UCSD-AML1 (cell line): ENCODE data around the gene CADM1.

Experiments used
- DNase-seq: peaks from one replicate; lab custom pipeline; 2025; ENCODE audit not compliant: unreplicated experiment; lab: John Stamatoyannopoulos, UW

The CADM1 gene

DNA sequence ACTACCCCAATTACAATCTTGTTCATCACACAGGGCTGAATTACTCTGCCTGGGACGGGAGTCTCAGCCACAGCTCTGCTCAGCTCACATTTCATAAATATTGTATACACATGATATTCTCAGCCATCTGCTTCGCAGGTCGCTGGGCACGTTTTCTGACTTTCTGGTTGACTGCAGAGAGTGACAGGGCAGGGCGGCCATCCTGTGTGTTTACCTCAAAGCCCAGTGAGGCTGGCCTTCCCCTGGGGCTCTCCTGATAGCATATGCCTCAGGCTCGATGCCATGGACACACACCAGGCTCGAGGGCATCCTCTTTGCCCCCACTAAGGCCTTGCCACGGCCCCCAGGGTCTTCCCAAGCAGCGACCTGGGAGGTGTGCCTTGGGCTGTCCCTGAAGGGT lies 345.0 kb downstream of the CADM1 start:
- DNase-seq: no peak

DNA sequence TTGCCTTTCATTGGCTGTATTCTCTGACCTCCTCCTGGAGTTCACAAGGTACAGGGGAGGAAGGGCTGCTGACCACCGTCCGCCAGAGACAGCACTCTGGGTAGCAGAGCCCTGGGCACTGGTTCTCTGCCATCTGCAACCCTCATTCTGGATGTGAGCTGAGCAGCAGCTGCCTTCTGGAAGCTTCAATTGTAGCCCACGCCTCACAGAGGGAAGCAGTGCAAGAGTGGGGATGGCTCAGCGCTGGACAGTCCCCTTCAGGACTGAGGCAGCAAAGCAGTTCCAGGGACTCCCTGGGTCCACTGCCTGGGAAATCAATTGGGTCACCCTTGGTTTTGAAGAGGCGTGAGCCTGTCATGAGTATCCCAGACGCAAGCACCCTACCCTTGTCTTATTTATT lies 346.2 kb downstream of the CADM1 start:
- DNase-seq: no peak

DNA sequence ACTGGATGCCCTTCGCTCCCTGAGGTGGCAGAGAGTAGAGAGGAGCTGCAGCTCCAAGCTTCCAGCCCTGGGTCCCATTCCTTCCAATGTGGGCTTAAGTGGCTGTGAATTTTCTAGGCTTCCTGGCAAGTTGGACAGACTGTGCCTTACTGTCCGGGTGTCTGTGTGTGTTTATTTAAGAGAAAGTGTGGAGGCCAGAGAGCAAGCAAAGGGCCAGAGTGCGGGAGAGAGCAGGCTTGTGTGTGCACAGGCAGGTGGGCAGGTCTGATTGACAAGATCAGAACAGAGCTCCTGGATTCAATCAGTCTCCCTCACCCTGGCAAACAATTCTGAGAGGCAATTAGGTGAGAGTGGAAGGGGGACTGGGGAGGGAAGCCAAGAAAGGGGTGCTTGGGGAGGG lies 347.0 kb downstream of the CADM1 start:
- DNase-seq: no peak

DNA sequence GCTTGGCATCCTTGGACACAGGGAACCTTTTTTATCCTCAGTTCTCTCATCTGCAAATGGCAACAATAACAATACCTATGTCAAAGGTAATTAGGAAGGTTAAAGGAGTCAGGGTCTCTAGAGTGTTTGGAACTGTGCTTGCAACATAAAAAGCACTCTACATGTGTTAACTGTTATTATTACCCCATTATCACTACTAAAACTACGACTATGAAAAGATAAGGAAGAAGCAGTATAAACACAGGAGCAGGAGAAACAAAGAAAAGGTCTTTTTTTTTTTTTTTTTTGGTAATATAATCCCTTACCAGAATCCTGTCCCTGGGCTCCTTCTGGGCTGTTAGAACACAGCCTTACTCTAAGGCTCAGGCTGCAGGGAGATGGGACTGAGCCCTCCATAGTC lies 348.2 kb downstream of the CADM1 start:
- no peak for DNase-seq

DNA sequence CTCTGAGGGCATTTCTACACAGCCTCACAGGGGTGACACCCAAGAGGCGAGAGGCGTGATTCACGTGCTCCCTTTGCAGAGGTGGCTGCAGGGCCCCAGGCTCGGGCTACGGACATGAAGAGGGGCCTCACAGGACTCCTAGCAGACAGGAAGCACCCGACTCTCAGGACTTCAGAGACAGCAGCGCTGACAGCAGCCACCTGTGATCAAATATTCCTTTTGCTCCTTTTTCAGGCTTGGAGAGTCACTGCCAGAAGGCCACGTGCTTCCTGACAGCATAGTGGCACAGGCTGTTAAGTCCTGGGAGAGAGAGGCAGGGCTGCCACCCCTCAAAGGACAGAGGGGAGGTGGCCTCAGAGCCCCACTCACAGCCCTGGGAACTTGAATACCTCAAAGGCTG lies 348.9 kb downstream of the CADM1 start:
- DNase-seq: no peak

DNA sequence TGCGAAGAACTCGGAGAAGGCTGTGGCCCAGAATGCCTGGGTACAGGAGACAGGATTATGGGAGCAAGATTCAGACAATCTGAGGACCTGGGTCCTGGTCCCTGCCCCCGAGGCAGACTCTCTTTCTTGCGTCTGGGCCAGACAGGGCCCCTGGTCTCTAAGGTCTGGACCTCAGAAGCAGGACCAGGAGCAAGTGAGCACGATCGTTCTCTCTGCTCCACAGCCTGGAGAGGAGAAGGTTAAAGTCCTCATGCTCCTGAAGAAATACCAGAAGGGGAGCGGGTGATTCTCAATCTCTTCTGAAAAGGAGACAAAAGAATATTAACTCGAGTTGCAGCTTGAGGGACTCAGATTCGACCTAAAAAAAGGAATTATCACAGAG lies 349.9 kb downstream of the CADM1 start:
- no peak for DNase-seq

DNA sequence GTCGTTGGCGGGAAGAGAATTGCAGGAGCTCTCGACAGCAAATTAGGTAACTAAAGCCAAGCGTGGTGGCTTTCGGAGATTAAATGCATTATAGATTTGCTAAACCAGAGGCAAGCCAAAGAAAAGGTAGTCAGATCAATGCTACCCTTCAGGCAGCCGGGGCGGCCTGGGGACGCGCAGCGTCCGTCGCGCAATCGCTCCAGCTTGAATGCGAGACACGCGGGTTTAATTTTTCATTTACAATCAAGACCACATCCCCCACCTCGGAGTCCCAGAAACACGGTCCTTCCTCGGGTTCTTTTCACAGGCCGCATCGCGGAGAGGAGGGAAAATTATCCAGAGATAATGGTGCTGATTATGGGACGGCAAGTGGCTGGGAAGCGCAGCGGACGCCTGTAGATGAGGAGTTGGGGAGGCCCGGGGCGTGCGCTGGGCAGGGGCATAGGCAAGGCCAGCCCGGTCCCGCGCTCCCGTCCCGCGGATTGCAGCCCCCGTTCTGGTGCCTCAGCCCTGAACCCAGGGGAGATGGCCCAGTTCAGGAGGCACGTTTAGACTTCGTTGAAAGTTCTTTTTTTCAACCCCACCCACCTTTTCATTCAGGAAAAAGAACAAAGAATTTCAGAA lies 350.4 kb downstream of the CADM1 start:
- DNase-seq: no peak

DNA sequence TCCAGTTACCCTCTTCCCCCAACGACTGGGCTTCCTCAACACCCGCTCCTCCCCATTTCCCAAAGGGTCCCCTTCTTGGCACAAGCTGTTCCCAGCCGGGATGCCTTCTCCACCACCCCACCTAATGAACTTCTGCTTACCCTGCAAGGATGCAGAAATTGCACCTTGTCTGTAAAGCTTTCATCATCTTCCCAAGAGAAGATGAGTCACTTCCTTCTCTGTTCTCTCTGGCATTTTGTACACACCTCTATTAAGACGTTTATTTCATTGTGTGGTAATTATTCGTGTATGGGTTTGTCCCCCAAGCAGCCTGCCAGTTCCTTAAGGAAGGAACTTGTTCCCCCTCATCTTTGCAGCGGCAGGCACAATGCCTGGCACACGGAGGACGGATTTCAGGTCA lies 351.1 kb downstream of the CADM1 start:
- DNase-seq: no peak

DNA sequence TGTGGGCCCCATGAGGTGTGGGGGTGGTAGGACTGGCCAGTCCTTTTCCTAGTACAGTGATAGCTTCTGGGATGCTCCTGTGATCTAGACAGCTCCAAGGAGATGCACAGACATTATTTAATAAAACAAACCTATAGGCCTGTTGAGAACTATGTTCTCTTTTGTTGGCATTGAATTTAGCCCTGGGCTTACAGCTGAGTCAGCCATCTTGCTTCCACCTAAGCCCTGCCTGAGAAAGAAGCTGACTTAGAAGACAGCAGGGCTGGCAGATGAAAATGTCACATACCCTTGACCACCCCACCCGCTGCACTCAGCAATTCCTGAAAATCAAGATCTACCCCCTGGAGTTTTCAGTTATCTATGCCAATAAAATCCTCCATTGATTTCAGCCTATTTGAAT lies 353.2 kb downstream of the CADM1 start:
- DNase-seq: no peak

DNA sequence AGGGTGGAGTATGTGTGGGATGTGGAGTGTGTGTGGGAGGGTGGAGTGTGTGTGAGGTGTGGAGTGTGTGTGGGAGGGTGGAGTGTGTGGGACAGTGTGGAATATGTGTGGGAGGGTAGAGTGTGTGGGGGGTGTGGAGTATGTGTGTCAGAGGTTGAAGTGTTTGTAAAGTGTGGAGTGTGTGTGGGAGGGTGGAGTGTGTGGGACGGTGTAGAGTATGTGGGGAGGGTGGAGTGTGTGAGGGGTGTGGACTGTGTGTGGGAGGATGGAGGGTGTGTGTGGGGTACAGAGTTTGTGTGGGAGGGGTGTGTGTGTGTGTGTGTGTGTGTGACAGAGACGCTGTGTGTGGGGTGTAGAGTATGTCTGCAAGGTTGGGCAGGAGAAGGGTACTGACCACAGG lies 355.5 kb downstream of the CADM1 start:
- DNase-seq: no peak

DNA sequence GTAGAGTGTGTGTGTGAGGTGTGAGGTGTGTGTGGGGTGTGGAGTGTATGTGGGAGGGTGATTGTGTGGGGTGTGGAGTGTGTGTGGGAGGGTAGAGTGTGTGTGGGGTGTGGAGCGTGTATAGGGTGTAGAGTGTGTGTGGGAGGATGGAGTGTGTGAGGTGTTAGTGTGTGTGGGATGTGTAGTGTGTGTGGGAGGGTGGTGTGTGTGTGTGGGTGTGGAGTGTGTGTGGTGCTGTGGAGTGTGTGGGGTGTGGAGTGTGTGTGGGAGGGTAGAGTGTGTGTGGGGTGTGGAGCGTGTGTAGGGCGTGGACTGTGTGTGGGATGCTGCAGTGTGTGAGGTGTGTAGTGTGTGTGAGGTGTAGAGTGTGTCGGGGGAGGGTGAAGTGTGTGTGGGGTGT lies 356.1 kb downstream of the CADM1 start:
- no peak for DNase-seq

DNA sequence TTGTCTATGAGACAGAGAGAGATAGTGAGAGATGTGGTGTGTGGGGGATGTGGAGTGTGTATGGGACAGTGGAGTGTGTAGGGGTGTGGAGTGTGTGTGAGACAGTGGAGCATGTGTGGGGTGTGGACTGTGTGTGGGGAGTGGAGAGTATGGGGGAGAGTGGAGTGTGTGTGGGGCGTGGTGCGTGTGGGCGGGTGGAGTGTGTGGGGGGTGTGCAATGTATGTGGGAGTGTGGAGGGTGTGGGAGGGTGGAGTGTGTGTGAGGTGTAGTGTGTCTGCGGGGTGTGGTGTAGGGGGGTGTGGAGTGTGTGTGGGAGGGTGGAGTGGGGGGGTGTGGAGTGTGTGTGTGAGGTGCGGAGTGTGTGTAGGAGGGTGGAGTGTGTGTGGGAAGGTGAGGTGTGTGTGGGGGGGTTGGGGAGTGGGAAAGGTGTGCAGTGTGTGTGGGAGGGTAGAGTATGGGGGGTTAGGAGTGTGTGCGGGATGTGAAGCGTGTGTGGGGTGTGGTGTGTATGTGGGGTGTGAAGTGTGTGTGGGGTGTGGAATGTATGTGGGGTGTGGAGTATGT lies 356.9 kb downstream of the CADM1 start:
- DNase-seq: no peak

DNA sequence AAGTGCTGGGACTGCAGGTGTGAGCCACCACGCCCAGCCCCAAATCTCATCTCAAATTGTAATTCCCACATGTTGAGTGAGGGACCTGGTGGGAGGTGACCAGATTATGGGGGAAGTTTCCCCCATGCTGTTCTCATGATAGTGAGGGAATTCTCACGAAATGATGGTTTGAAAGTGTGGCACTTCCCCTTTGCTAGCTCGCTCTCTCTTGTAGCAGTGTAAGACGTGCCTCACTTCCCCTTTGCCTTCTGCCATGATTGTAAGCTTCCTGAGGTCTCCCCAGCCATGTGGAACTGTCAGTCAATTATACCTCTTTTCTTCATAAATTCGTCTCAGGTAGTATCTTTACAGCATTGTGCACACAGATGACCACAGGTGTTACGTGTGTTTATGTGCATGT lies 357.8 kb downstream of the CADM1 start:
- DNase-seq: no peak

DNA sequence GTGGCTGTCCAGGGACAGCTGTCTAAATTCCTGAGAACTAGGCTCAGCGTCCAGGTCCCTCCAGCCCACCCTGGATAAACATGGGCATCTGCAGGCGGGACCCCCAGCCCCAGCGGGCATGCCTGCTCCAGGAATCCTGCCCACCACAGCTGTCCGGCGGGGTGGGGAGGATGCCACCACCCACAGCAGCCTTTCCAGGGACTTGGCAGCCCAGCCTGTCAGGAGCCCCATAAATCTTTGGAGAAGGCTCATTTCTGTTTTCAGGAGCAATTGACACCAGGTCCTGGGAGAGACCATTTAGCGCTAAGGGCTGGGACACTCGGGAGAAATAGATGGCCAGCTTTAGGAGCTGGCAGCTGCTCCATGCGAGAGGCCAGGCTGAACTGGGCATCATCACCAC lies 358.9 kb downstream of the CADM1 start:
- DNase-seq: no peak

DNA sequence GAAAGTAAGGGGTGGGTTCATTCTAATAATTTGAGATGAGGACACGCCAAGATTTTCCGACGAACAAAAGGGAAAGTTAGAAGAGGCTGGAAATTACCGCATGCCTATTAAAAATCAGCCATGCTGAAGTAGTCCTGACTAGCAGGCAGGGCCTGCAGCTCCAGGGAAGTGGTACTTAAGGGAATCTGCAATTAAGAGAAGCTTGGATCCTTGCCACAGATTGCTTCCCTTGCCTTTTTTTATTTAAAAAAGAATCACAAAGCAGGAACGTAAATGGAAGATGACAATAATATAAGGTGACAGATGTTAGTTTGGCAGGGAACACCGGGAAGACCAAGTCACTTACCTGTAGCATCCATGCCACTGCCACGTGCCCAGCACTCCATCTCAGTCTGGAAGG lies 359.3 kb downstream of the CADM1 start:
- no peak for DNase-seq

DNA sequence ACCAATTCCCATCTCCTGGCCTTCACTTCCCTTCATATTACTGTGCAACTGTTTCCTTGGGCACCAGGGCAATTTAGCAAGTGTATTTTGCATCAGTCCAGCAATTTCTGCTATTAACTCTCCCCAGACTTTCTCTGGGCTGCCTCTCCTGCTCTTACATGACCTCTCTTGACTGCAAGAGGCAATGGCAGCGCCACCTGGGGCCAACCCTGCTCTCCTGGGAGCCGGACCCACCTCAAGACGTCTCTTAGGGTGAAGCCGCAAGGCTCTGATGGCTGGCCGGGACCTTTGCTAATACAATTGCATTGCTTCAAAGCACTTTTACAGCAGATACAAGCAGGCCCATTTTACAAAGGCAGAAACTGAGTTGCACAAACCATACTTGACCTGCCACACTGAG lies 360.2 kb downstream of the CADM1 start:
- no peak for DNase-seq

DNA sequence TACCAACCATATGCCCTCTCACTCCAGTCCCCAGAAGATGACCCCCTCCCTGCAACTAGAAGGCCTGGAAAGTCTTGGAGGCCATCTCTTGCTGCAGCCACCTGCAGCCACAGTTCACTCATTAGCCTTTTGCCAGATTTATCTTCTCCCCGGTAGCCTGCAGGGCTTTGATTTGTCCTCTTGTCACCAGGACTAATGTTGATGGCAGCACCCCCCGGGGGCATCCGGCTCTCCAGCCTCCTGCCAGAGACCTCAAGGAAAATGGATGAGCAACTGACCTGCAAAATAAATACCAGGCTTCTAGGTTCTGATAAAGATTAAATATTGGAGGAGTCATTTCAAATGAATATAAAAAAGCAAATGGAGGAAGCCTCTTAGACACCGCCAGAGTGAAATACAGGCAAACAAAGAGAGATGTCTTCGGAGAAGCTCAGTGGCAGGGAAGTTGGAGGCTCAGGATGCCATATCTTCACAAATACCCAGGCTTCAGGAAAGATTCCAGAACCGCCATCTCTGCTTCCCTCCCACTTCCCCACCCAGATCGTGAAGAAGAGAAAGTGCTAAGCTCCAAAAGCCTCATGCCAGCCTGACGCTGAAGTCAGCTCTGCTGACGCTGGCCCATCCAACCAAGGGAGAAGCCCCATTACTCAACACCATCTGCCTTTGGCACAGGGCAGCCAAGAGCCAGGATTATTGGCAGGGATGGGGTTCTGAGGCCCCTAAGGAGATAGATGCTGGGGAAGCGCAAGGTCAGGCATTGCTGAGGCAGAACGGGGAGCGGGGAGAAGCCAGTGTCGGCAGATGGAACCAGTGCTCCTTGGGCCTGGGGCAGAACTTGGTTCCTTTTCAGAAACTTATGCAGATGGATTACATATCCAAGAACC lies 362.7 kb downstream of the CADM1 start:
- no peak for DNase-seq

DNA sequence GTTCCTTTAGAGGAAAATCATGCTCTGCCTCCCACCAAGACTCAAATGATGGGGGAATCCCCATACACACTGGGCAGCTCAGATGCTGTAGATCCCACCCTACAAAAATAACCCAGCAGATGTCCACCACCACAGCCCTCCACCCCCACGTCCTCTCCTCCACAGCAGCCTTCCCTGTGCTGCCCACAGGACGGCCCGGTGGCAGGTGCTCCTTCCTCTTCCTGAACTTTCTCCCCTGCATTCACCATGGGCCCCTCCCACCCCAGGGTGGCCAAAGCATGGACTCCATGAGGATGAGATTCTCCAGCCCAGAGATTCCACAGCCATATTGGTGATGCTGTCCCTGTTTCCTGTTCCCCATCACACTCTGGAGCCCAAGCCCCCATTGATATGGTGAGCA lies 368.3 kb downstream of the CADM1 start:
- DNase-seq: no peak

DNA sequence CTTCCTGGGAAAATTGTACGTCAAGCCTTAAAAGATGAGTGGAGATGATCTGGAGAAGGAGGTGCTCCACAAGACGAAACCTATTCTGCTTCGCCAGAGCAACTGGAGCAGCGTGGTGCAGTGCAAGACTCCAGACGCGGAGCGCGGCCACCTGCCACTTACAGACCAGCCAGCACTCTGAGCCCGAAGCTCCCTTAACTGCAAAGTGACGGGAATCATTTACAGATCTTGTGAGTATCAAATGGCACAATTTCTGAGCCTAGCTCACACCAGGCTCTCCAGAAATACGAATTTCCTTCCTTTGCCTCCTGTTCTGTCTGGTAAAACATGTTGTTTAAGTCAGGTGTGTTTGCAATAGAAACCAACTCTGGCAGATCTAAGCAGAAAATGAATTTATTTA lies 369.3 kb downstream of the CADM1 start:
- no peak for DNase-seq

DNA sequence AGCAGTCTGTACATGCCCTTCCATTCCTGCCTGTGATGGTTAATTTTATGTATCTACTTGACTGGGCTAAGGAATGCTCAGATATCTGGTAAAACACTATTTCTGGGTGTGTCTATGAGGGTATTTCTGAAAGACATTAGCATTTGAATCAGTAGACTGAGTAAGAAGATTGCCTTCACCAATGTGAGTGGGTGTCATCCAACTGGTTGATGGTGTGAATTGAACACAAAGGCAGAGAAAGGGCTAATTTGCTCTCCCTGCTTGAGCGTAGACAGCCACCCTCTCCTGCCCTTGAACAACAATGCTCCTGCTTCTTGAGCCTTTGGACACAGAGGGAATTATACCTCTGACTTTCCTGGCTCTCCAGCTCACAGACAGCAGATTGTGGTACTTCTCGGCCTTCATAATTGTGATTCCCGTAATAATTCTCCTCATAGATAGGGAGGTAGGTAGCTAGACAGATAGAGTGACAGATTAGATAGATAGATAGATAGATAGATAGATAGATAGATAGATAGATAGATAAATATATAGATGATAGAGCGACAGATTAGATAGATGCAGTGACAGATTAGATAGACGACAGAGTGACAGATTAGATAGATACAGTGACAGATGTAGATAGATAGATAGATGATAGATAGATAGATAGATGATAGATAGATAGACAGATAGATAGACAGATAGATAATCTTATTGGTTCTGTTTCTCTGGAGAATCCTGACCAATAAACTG lies 370.6 kb downstream of the CADM1 start:
- DNase-seq: no peak

DNA sequence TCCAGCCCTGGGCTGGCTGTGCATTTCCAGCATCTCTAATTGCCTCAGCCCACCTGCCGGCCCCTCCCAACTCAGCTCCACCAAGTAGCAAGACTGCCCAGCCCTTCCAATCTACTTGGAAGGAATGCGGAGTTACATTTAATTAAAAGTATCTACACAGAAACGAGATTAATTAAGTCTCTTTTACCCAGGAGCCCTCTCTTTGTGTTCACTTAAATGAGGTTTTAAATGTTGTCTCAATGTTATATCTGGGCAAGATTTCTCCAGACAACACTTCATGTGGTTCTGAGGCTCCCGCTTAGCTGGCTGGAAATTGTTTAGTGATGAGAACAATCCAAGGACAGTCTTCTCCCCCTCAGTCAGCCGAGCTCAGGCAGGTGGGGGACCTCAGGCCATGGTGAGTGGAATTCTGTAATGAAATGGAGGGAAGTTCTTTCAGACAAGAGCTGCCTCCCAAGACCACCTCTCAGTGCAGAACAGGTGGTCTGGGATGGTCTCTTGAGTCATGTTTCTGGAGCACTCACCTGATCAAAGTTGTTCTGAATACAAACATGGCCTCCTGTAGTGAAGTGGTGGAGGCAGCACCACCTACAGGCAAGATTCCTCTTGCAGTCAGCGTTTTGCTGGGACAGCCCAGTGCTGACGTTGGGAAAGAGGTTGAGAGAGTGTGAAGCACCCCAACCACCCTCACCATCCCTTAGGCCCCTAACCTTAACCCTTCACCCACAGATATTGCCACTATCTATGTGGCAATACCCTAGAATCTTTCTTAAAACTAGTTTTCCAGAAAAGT lies 371.6 kb downstream of the CADM1 start:
- no peak for DNase-seq
